Transverse colon (tissue), 4 donors: Measurements from ENCODE around the gene LYRM1. TPM values are rescaled to one million over a fixed set of nuclear protein-coding genes. Genes with fewer than 3 reads are reported as not detected.
A peak's percentile ranks its signal among the peaks of the same experiment; 100 is the strongest.

ENCODE experiments used
- DNase-seq: peaks from one replicate; pipeline ENCODE4 v3.0.0-alpha.2; 2019
- H3K27ac ChIP-seq, 4 donors: fragments of 200-600 bp; sonication (generic); 2 replicates each; pipeline ENCODE4 v1.5.1; 2016 to 2018; ENCODE audit warnings: inconsistent platforms in 4 of 4
- H3K27me3 ChIP-seq: fragments of 200-600 bp; sonication (generic); 2 replicates; pipeline ENCODE4 v1.5.1; 2017; ENCODE audit warnings: inconsistent platforms
- H3K36me3 ChIP-seq, 4 donors: fragments of 200-600 bp; sonication (generic); 2 replicates each; pipeline ENCODE4 v1.5.1; 2017 to 2019; ENCODE audit warnings: inconsistent platforms in 4 of 4
- H3K4me1 ChIP-seq, 4 donors: fragments of 200-600 bp; sonication (generic); 2 replicates each; pipeline ENCODE4 v1.5.1; 2017 to 2020; ENCODE audit warnings: inconsistent platforms in 4 of 4
- H3K4me3 ChIP-seq, 4 donors: fragments of 200-600 bp; sonication (generic); 1 replicate in 1 of 4; 2 replicates in 3 of 4; pipeline versions ENCODE4 v1.5.1 to v1.6.1; 2017 to 2019; ENCODE audit warnings: inconsistent platforms in 4 of 4
- H3K9me3 ChIP-seq, 2 donors: fragments of 200-600 bp; sonication (generic); 2 replicates each; pipeline ENCODE4 v1.5.1; 2017 to 2019; ENCODE audit warnings: inconsistent platforms in 2 of 2
- CTCF ChIP-seq, 5 experiments: fragments of 200-600 bp in 3 of 5; fragments of 450-650 bp in 2 of 5; sonication (generic) in 3 of 5; IDR thresholded peaks; 1 replicate in 2 of 5; 2 replicates in 3 of 5; pipeline ENCODE4 v1.5.1; 2016 to 2017; ENCODE audit warnings: antibody characterized with exemption in 5 of 5, inconsistent platforms in 3 of 5, mild to moderate bottlenecking in 2 of 5, moderate library complexity in 1 of 5
- EP300 ChIP-seq: sonication (generic); formaldehyde crosslinking; IDR thresholded peaks from one replicate; pipeline ENCODE4 v1.6.1; 2017; ENCODE audit warnings: antibody characterized with exemption, low read depth
- POLR2A ChIP-seq: fragments of 450-650 bp; IDR thresholded peaks from one replicate; pipeline ENCODE4 v1.6.1; 2016; ENCODE audit warnings: antibody characterized with exemption, mild to moderate bottlenecking, moderate library complexity
- POLR2AphosphoS5 ChIP-seq, 3 donors: sonication (generic); formaldehyde crosslinking; IDR thresholded peaks; one replicate each; pipeline ENCODE4 v1.6.1; 2016; ENCODE audit warnings: antibody characterized with exemption in 3 of 3
- WGBS, 2 donors: methylation state at CpG; one replicate each; pipeline ENCODE4 v1.1.5; 2018; ENCODE audit warnings: low coverage in 1 of 2; 5-methylcytosine and 5-hydroxymethylcytosine counted together
- in situ Hi-C, 4 donors: fragments of 200-750 bp; cut with MboI; loops; one replicate each; pipeline versions ENCODE4 v1.15.0 to v1.15.1; 2017; ENCODE audit warnings: low sequenced_read_pairs in 3 of 4, low pct_ligation_motif_present in 1 of 4, low pct_unique_long_range_greater_than_20kb in 1 of 4
- intact Hi-C: fragments of 100-400 bp; cut with DNase I; formaldehyde crosslinking; loops from one replicate; pipeline ENCODE4 v1.15.1; 2023; ENCODE audit warnings: low total_unique reads
- total RNA-seq, 4 donors: library from RNA; depleted of rRNA; stranded (reverse); fragments of >200 nt; gene quantifications; one replicate each; pipeline ENCODE4 v1.1.0, GENCODE V29; 2016

LYRM1 gene
- total RNA-seq, 4 donors from 2014 or later, result 7.9 to 74.6 (median 27.5) TPM

- no peak for DNase-seq
- intact Hi-C loops (no loop called here), in situ Hi-C loops (no loop called here)
Measured at GRCh38 chr16:20933589-20933988, 33.0 kb downstream of the LYRM1 start.

GRCh38 chr16:20937736-20938135, 37.2 kb downstream of the LYRM1 start:
- H3K36me3 ChIP-seq, result no peaks in the 10 kb centered on the region
- in situ Hi-C loops, result no loop called here

More at GRCh38 chr16:20933589-20933988, 33.0 kb downstream of the LYRM1 start:
- H3K4me1 ChIP-seq, result peaks cover 0 to 4% (median 0%) of the 10 kb centered on the region in 4 donors
- no peak overlapping the region for H3K27ac ChIP-seq
- TF ChIP-seq POLR2A, result no peak
- TF ChIP-seq EP300, result no peak
- TF ChIP-seq CTCF (IDR thresholded peaks at IDR 0.05), result no peak
- no peak overlapping the region for H3K4me3 ChIP-seq
- H3K27me3 ChIP-seq, result no peaks in the 10 kb centered on the region
- H3K9me3 ChIP-seq, result no peaks in the 10 kb centered on the region
- no peaks in the 10 kb centered on the region for H3K36me3 ChIP-seq

GRCh38 chr16:20938426-20938825, 37.9 kb downstream of the LYRM1 start:
- no peak for DNase-seq
- H3K4me1 ChIP-seq, result peaks cover 0 to 4% (median 0%) of the 10 kb centered on the region in 4 donors
- H3K27me3 ChIP-seq, result no peaks in the 10 kb centered on the region
- in situ Hi-C loops, result no loop called here
- peak overlapping the region in 2 of 4 donors; percentile 7 to 29 for H3K27ac ChIP-seq
- H3K4me3 ChIP-seq, result no peak overlapping the region
- no peaks in the 10 kb centered on the region for H3K9me3 ChIP-seq
- WGBS, 2 donors, result 44 to 54% methylated on average over 2 of the region's 2 CpGs
- no peak for TF ChIP-seq EP300
- TF ChIP-seq POLR2AphosphoS5 (IDR thresholded peaks at IDR 0.05), result no peak
- no peak for TF ChIP-seq CTCF (IDR thresholded peaks at IDR 0.05)
- no peak for TF ChIP-seq POLR2A
- intact Hi-C loops, result no loop called here
- no peaks in the 10 kb centered on the region for H3K36me3 ChIP-seq

More at GRCh38 chr16:20937736-20938135, 37.2 kb downstream of the LYRM1 start:
- intact Hi-C loops, result no loop called here
- Histone ChIP-seq H3K9me3 (no peaks in the 10 kb centered on the region), H3K4me3 (no peak overlapping the region), H3K4me1 (peaks cover 0 to 4% (median 0%) of the 10 kb centered on the region in 4 donors), H3K27ac (peak overlapping the region in 3 of 4 donors; percentile 7 to 35 (median 29)), H3K27me3 (no peaks in the 10 kb centered on the region)
- peak; percentile 60 for DNase-seq
- TF ChIP-seq EP300 (no peak), POLR2AphosphoS5 (IDR thresholded peaks at IDR 0.05) (peak in 1 of 3 donors; percentile 22)
- 61 to 95% methylated on average over 3 to 6 of the region's 6 CpGs for WGBS, 2 donors

GRCh38 chr16:20939611-20940010, 39.0 kb downstream of the LYRM1 start:
- Histone ChIP-seq H3K4me1 (peaks cover 0 to 4% (median 0%) of the 10 kb centered on the region in 4 donors), H3K27ac (no peak overlapping the region), H3K4me3 (no peak overlapping the region), H3K9me3 (no peaks in the 10 kb centered on the region), H3K27me3 (no peaks in the 10 kb centered on the region), H3K36me3 (no peaks in the 10 kb centered on the region)
- intact Hi-C loops (no loop called here), in situ Hi-C loops (no loop called here)
- TF ChIP-seq EP300 (no peak), POLR2AphosphoS5 (IDR thresholded peaks at IDR 0.05) (no peak), CTCF (IDR thresholded peaks at IDR 0.05) (no peak)
- DNase-seq, result no peak
